ENCODE data around the gene RNF123. TPM values are rescaled to one million over a fixed set of nuclear protein-coding genes. Genes with fewer than 3 reads are reported as not detected.

RNF123 gene
- total and polyA plus RNA-seq, 2 experiments from 2014 or later, result 14.6 to 32.5 TPM

GRCh38 chr3:49757197-49757596 is 67.8 kb downstream of the RNF123 start:
- peaks cover 94% of the 10 kb centered on the region for H3K79me2 ChIP-seq (replicated peaks; ENCODE audit: insufficient read depth)
- H2AFZ ChIP-seq, result no peak overlapping the region
- no peak overlapping the region for H3K4me3 ChIP-seq
- no peak overlapping the region for H3K4me3 Mint-ChIP-seq
- H3K4me1 Mint-ChIP-seq, result peaks cover 4% of the 10 kb centered on the region; the same call in 1 of the 3 replicates
- H3K9me3 Mint-ChIP-seq, result no peaks in the 10 kb centered on the region
- H3K9me2 ChIP-seq (ENCODE audit: insufficient read depth), result no peaks in the 10 kb centered on the region
- no peak overlapping the region for H3K27ac Mint-ChIP-seq
- no peak for ATAC-seq
- H3K36me3 ChIP-seq (ENCODE audit: insufficient read depth), result no peaks in the 10 kb centered on the region
- no peak overlapping the region for H3K4me2 ChIP-seq
- peaks cover 32% of the 10 kb centered on the region for H4K20me1 ChIP-seq (replicated peaks; ENCODE audit: insufficient read depth)
- H3K36me3 Mint-ChIP-seq (ENCODE audit: low read depth), result no peaks in the 10 kb centered on the region
- DNase-seq (ENCODE audit: low spot score), result no peak
- H3K27me3 Mint-ChIP-seq (ENCODE audit: insufficient read depth, low read depth, poor library complexity), result no peaks in the 10 kb centered on the region
- no peaks in the 10 kb centered on the region for H3K4me1 ChIP-seq (ENCODE audit: insufficient read depth)
- no peaks in the 10 kb centered on the region for H3K27me3 ChIP-seq (ENCODE audit: insufficient read depth)
- TF ChIP-seq STAT1 (IDR thresholded peaks at IDR 0.05; ENCODE audit: unreplicated experiment) (no peak), EZH2 (IDR thresholded peaks at IDR 0.05; ENCODE audit: low read depth, unreplicated experiment) (no peak), POLR2AphosphoS5 (IDR thresholded peaks at IDR 0.05; ENCODE audit: low read depth) (no peak), REST (IDR thresholded peaks at IDR 0.05; ENCODE audit: unreplicated experiment) (no peak), CREB1 (CRISPR knock-in tag; IDR thresholded peaks at IDR 0.05; ENCODE audit: low read depth) (no peak), ETS1 (IDR thresholded peaks at IDR 0.05) (no peak), ZNF462 (CRISPR knock-in tag; IDR thresholded peaks at IDR 0.05) (no peak), JUNB (IDR thresholded peaks at IDR 0.05; ENCODE audit: unreplicated experiment) (no peak), ZNF331 (CRISPR knock-in tag; IDR thresholded peaks at IDR 0.05; ENCODE audit: low read depth) (no peak), CTCF (conservative IDR thresholded peaks at IDR 0.05; ENCODE audit: low read depth in 2 of 2) (no peak), ZNF114 (CRISPR knock-in tag; IDR thresholded peaks at IDR 0.05) (no peak), EZH2phosphoT487 (IDR thresholded peaks at IDR 0.05; ENCODE audit: unreplicated experiment) (no peak), NANOG (IDR thresholded peaks at IDR 0.05; ENCODE audit: borderline replicate concordance) (no peak)
- H3F3A ChIP-seq (replicated peaks; ENCODE audit: low read depth), result 0 out of 2 replicates have a peak, but pooled peaks cover 5% of the 10 kb centered on the region
- peak overlapping the region; percentile 52; the same call in 1 of the 2 replicates for H3K27ac ChIP-seq (ENCODE audit: low read depth)

All from GM23338 (cell line).